Smooth muscle cell (in vitro differentiated cells): Measurements from ENCODE around the gene EFHC2. TPM values are rescaled to one million over a fixed set of nuclear protein-coding genes. Genes with fewer than 3 reads are reported as not detected.
A peak's percentile ranks its signal among the peaks of the same experiment; 100 is the strongest.

Experiments
- DNase-seq: peaks from one replicate; lab custom pipeline; 2025; ENCODE audit not compliant: unreplicated experiment; lab: John Stamatoyannopoulos, UW
- H2AFZ ChIP-seq: fragments of 200-600 bp; sonication (generic); 2 replicates; pipeline ENCODE4 v1.6.0; 2016; ENCODE audit warnings: antibody characterized with exemption, low read depth, mild to moderate bottlenecking
- H3F3A ChIP-seq: fragments of 200-600 bp; sonication (generic); 2 replicates; pipeline ENCODE4 v1.6.0; 2017; ENCODE audit warnings: antibody characterized with exemption, low read depth
- H3K27ac ChIP-seq: fragments of 200-600 bp; sonication (generic); 2 replicates; pipeline ENCODE4 v1.5.1; 2016; ENCODE audit warnings: low read depth, mild to moderate bottlenecking
- H3K27me3 ChIP-seq: fragments of 200-600 bp; sonication (generic); 2 replicates; pipeline ENCODE4 v1.6.1; 2016; ENCODE audit warnings: low read depth, mild to moderate bottlenecking
- H3K36me3 ChIP-seq: fragments of 200-600 bp; sonication (generic); 2 replicates; pipeline ENCODE4 v1.5.1; 2016; ENCODE audit warnings: low read depth
- H3K4me1 ChIP-seq: fragments of 200-600 bp; sonication (generic); 2 replicates; pipeline ENCODE4 v1.5.1; 2016; ENCODE audit warnings: low read depth
- H3K4me2 ChIP-seq: fragments of 200-600 bp; sonication (generic); 2 replicates; pipeline ENCODE4 v1.6.0; 2016; ENCODE audit warnings: mild to moderate bottlenecking
- H3K4me3 ChIP-seq: fragments of 200-600 bp; sonication (generic); 2 replicates; pipeline ENCODE4 v1.5.1; 2016; ENCODE audit warnings: mild to moderate bottlenecking
- H3K79me2 ChIP-seq: fragments of 200-600 bp; sonication (generic); 2 replicates; pipeline ENCODE4 v1.6.0; 2016; ENCODE audit warnings: low read depth, mild to moderate bottlenecking
- H3K9ac ChIP-seq: fragments of 200-600 bp; sonication (generic); 2 replicates; pipeline ENCODE4 v1.6.0; 2016; ENCODE audit warnings: low read depth
- H3K9me3 ChIP-seq: fragments of 200-600 bp; sonication (generic); replicated peaks from 2 replicates; pipeline ENCODE4 v1.5.1; 2016; ENCODE audit warnings: low read depth
- H4K20me1 ChIP-seq: fragments of 200-600 bp; sonication (generic); 2 replicates; pipeline ENCODE4 v1.6.0; 2016; ENCODE audit warnings: low read depth
- CTCF ChIP-seq: fragments of 200-600 bp; sonication (generic); IDR thresholded peaks from 2 replicates; pipeline ENCODE4 v1.5.1; 2017; ENCODE audit warnings: borderline replicate concordance, mild to moderate bottlenecking, antibody characterized with exemption; ENCODE audit not compliant: insufficient read depth, poor library complexity, severe bottlenecking
- WGBS: methylation state at CpG from one replicate; pipeline ENCODE4 v1.1.7; 2016; ENCODE audit warnings: low lambda C conversion rate; 5-methylcytosine and 5-hydroxymethylcytosine counted together
- polyA plus RNA-seq: library from polyadenylated mRNA; unstranded; fragments of >200 nt; fragmentation: Nextera tagmentation; extraction: Ambion mirVana; gene quantifications from 2 replicates; pipeline ENCODE4 v1.2.1, GENCODE V29; 2016
- total RNA-seq: library from RNA; depleted of rRNA; stranded (reverse); fragments of >200 nt; gene quantifications from 2 replicates; pipeline ENCODE4 v1.2.3, GENCODE V29; 2014

The EFHC2 gene
- total RNA-seq = 2.3 and 8.8 TPM in 2 replicates
- polyA plus RNA-seq = 3.5 and 4.0 TPM in 2 replicates

GRCh38 chrX:44343412-44344141, at the start of gene EFHC2:
TSS of gene EFHC2 (minus strand) at chrX:44343672. CDS start at chrX:44343588, 84 bp downstream.
- TF ChIP-seq CTCF = no peak
- H3K27ac ChIP-seq = peak within 1 kb of the TSS; percentile 81
- H3K9me3 ChIP-seq = no peaks in the 10 kb centered on the region
- H3K4me1 ChIP-seq = no peaks in the 10 kb centered on the region
- H3K79me2 ChIP-seq = no peaks in the 10 kb centered on the region
- peak within 1 kb of the TSS; percentile 53 for H3K4me3 ChIP-seq
- no peaks in the 10 kb centered on the region for H3K27me3 ChIP-seq
- H4K20me1 ChIP-seq = no peaks in the 10 kb centered on the region
- H2AFZ ChIP-seq = peak within 1 kb of the TSS; percentile 78
- H3K36me3 ChIP-seq = no peaks in the 10 kb centered on the region
- 55% methylated on average over 24 of the region's 39 CpGs for WGBS
- H3K4me2 ChIP-seq = peak within 1 kb of the TSS; percentile 75
- DNase-seq = peak; percentile 2
- peaks cover 4% of the 10 kb centered on the region for H3F3A ChIP-seq
- peak within 1 kb of the TSS; percentile 85 for H3K9ac ChIP-seq

- no peak overlapping the region for H3K4me2 ChIP-seq
- H3K9ac ChIP-seq = no peak overlapping the region
- H3K9me3 ChIP-seq = no peaks in the 10 kb centered on the region
- no peak for TF ChIP-seq CTCF
- H3K27me3 ChIP-seq = no peaks in the 10 kb centered on the region
- H2AFZ ChIP-seq = no peak overlapping the region
- no peaks in the 10 kb centered on the region for H3K36me3 ChIP-seq
- no peak overlapping the region for H3K4me3 ChIP-seq
- no peaks in the 10 kb centered on the region for H3F3A ChIP-seq
- 75% methylated on average over 1 of the region's 1 CpG for WGBS
- DNase-seq = no peak
- H3K27ac ChIP-seq = no peak overlapping the region
- no peaks in the 10 kb centered on the region for H3K4me1 ChIP-seq
- H3K79me2 ChIP-seq = no peaks in the 10 kb centered on the region
- H4K20me1 ChIP-seq = no peaks in the 10 kb centered on the region
Measured at GRCh38 chrX:44392767-44393166, 49.3 kb upstream of the EFHC2 start.

- H3K36me3 ChIP-seq = no peaks in the 10 kb centered on the region
- no peaks in the 10 kb centered on the region for H4K20me1 ChIP-seq
- no peaks in the 10 kb centered on the region for H3F3A ChIP-seq
- TF ChIP-seq CTCF = no peak
- H3K4me2 ChIP-seq = no peak overlapping the region
- H2AFZ ChIP-seq = no peak overlapping the region
- 90% methylated on average over 4 of the region's 4 CpGs for WGBS
- no peak overlapping the region for H3K4me3 ChIP-seq
- H3K4me1 ChIP-seq = no peaks in the 10 kb centered on the region
- H3K9ac ChIP-seq = no peak overlapping the region
- peaks cover 4% of the 10 kb centered on the region for H3K9me3 ChIP-seq
- no peak overlapping the region for H3K27ac ChIP-seq
- no peaks in the 10 kb centered on the region for H3K79me2 ChIP-seq
- H3K27me3 ChIP-seq = no peaks in the 10 kb centered on the region
- DNase-seq = no peak
Measured at GRCh38 chrX:44384688-44385338, 41.3 kb upstream of the EFHC2 start.
